ENCODE measurements around the gene ABHD10.

GRCh38 chr3:111986800-111987199, 8.0 kb downstream of the ABHD10 start:
- TF ChIP-seq CTCF (IDR thresholded peaks at IDR 0.05; ENCODE audit: borderline replicate concordance, extremely low read depth, low read length, poor library complexity, severe bottlenecking) (no peak), EZH2 (IDR thresholded peaks at IDR 0.05; ENCODE audit: borderline replicate concordance, low read depth, low read length, severe bottlenecking) (no peak)

Data from DND-41 (cell line).